ENCODE data around the gene PUS3. TPM values are rescaled to one million over a fixed set of nuclear protein-coding genes. Genes with fewer than 3 reads are reported as not detected.

Gene PUS3
- total RNA-seq, 2 experiments from 2014 or later = 8.6 to 10.2 TPM

DNA sequence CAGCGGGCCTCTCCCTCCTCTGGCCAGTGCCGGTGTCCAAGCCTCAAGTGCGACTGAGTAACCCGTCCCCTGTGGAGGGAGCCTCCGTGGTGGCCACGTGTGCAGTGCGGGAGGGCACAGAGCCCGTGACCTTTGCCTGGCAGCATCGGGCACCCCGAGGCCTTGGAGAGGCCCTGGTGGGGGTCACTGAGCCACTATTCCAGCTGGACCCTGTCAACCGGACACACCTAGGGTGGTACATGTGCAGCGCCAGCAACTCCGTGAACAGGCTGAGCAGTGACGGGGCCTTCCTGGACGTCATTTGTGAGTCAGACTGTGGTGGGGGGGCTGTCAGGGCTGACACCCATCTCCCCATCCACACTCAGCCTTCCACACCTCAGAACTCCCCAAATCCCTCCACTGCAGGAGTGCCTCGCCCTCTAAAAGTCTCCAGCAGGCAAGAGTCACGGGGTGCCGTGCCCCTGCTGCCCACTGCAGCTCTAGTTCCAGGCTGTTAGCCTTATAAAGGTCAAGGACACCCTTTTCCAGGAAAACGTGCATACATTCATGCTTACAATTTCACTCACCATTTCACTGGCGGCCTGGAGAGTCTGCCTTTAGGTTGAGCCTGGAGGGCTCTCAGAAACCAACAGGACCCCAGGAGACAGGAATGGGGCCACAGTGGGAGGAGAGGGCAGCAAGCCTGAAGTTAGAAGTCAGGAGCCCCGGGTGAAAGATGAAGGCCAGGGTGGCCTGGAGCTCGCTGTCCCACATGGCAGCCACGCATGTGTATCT lies 45.5 kb upstream of the PUS3 start:
- BruUV-seq (replicated peaks) = no TSS peak

DNA sequence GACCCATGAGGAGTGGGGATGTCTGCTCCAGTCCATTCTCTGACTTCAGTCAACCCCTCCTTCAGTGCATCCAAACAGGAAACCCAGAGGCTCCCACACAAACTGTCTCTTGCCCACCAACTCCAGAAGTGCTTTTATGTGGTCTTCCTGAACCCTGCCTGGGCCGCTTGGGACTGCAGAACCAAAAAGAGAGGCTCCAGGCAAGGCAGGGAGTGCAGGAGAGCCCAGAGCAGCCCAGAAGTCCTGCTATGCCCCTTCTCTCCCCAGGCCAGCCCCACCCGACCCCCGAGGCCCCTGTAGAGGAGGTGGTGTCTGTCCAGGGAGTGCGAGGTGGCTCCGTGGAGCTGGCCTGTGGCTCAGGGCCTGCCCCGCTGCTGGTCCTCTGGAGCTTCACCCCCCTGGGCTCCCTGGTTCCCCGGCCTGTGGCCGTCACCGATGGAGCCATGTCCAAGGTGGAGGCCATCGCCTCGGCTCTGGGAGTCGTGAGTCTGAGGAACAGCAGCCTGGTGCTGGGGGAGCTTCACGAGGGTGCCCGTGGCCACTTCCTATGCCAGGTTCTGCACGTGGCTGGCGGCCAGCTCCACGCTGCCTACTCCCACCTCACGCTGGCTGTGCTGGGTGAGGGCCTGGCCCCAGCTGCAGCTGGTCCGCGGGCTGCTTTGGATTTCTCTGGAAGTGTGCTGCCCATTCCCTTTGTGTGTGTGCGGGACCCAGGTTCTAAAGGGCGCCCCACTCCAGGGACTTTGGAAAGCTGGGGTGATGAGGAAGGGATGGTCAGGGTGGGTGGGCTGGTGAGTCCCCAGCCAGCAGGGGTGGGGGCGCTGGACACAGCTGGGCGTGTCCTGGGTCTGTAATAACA lies 44.6 kb upstream of the PUS3 start:
- no TSS peak for BruUV-seq (replicated peaks)
- intact Hi-C loops (cut with micrococcal nuclease; ENCODE audit: unreplicated experiment) = no loop called here
- no peak for DNase-seq (ENCODE audit: low spot score)
- no peaks in the 10 kb centered on the region for H3K4me1 ChIP-seq (ENCODE audit: insufficient read depth, low read length, poor library complexity, severe bottlenecking)
- no peaks in the 10 kb centered on the region for H4K20me1 ChIP-seq (ENCODE audit: insufficient read depth, low read length)
- H3K4me2 ChIP-seq (ENCODE audit: low read length) = no peak overlapping the region
- POLR2A ChIA-PET = no interaction called here
- no peak overlapping the region for H3K27ac ChIP-seq (ENCODE audit: low read depth, low read length, poor library complexity, severe bottlenecking)
- no peaks in the 10 kb centered on the region for H3K9me2 ChIP-seq (ENCODE audit: insufficient read depth, low read length)
- H3K36me3 ChIP-seq (ENCODE audit: insufficient read depth, low read length) = no peaks in the 10 kb centered on the region
- no peak overlapping the region for H2AFZ ChIP-seq (ENCODE audit: low read length)
- CTCF ChIA-PET (ENCODE audit: unreplicated experiment) = no interaction called here
- H3K79me2 ChIP-seq (ENCODE audit: insufficient read depth, low read depth, low read length) = no peaks in the 10 kb centered on the region
- no peaks in the 10 kb centered on the region for H3K9me3 ChIP-seq (ENCODE audit: low read length)
- no peak overlapping the region for H3K4me3 ChIP-seq (ENCODE audit: low read depth, low read length, poor library complexity, severe bottlenecking)
- TF ChIP-seq, protein P1, sequence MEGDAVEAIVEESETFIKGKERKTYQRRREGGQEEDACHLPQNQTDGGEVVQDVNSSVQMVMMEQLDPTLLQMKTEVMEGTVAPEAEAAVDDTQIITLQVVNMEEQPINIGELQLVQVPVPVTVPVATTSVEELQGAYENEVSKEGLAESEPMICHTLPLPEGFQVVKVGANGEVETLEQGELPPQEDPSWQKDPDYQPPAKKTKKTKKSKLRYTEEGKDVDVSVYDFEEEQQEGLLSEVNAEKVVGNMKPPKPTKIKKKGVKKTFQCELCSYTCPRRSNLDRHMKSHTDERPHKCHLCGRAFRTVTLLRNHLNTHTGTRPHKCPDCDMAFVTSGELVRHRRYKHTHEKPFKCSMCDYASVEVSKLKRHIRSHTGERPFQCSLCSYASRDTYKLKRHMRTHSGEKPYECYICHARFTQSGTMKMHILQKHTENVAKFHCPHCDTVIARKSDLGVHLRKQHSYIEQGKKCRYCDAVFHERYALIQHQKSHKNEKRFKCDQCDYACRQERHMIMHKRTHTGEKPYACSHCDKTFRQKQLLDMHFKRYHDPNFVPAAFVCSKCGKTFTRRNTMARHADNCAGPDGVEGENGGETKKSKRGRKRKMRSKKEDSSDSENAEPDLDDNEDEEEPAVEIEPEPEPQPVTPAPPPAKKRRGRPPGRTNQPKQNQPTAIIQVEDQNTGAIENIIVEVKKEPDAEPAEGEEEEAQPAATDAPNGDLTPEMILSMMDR (conservative IDR thresholded peaks at IDR 0.05; ENCODE audit: low read length) = no peak
- no peak for TF ChIP-seq EZH2phosphoT487 (IDR thresholded peaks at IDR 0.05; ENCODE audit: borderline replicate concordance, low read depth, low read length)

More for the DNA sequence above, 45.5 kb upstream of the PUS3 start:
- Histone ChIP-seq H3K9me2 (ENCODE audit: insufficient read depth, low read length) (no peaks in the 10 kb centered on the region), H2AFZ (ENCODE audit: low read length) (no peak overlapping the region), H4K20me1 (ENCODE audit: insufficient read depth, low read length) (no peaks in the 10 kb centered on the region), H3K27ac (ENCODE audit: low read depth, low read length, poor library complexity, severe bottlenecking) (no peak overlapping the region), H3K4me1 (ENCODE audit: insufficient read depth, low read length, poor library complexity, severe bottlenecking) (no peaks in the 10 kb centered on the region), H3K9me3 (ENCODE audit: low read length) (no peaks in the 10 kb centered on the region), H3K36me3 (ENCODE audit: insufficient read depth, low read length) (no peaks in the 10 kb centered on the region), H3K4me3 (ENCODE audit: low read depth, low read length, poor library complexity, severe bottlenecking) (no peak overlapping the region), H3K79me2 (ENCODE audit: insufficient read depth, low read depth, low read length) (no peaks in the 10 kb centered on the region), H3K4me2 (ENCODE audit: low read length) (no peak overlapping the region)
- CTCF ChIA-PET (ENCODE audit: unreplicated experiment) = no interaction called here
- no peak for DNase-seq (ENCODE audit: low spot score)
- no peak for TF ChIP-seq EZH2phosphoT487 (IDR thresholded peaks at IDR 0.05; ENCODE audit: borderline replicate concordance, low read depth, low read length)
- TF ChIP-seq, protein P1 (conservative IDR thresholded peaks at IDR 0.05; ENCODE audit: low read length) = no peak
- POLR2A ChIA-PET = no interaction called here
- intact Hi-C loops (cut with micrococcal nuclease; ENCODE audit: unreplicated experiment) = no loop called here

Data from OCI-LY7 (cell line).